SU-DHL-6 (cell line): ENCODE measurements around the gene CPA5.

Source experiments
- H2AFZ ChIP-seq: fragments of 200-600 bp; sonication (generic); 2 replicates; pipeline ENCODE4 v1.6.1; 2014; ENCODE audit warnings: low read depth, mild to moderate bottlenecking, moderate library complexity, mixed read lengths, antibody characterized with exemption, low read length; ENCODE audit not compliant: severe bottlenecking
- H3F3A ChIP-seq: fragments of 200-600 bp; shearing (Covaris generic); 2 replicates; pipeline ENCODE4 v1.6.0; 2016; ENCODE audit warnings: antibody characterized with exemption, mild to moderate bottlenecking; ENCODE audit not compliant: insufficient read depth
- H3K27ac ChIP-seq: fragments of 200-600 bp; sonication (generic); 2 replicates; pipeline ENCODE4 v1.5.1; 2016; ENCODE audit warnings: low read depth, mild to moderate bottlenecking, low read length, moderate library complexity, mixed read lengths
- H3K27me3 ChIP-seq: fragments of 200-600 bp; sonication (generic), shearing (Covaris generic); 2 replicates; pipeline ENCODE4 v1.6.0; 2014; ENCODE audit warnings: mild to moderate bottlenecking, low read length
- H3K36me3 ChIP-seq: fragments of 200-600 bp; sonication (generic); 2 replicates; pipeline ENCODE4 v1.6.1; 2014; ENCODE audit warnings: mild to moderate bottlenecking, low read length, mixed read lengths
- H3K4me2 ChIP-seq: fragments of 300-600, 200-600 bp; shearing (Covaris generic), sonication (generic); 2 replicates; pipeline ENCODE4 v1.6.0; 2014; ENCODE audit warnings: low read length, low read depth, mild to moderate bottlenecking; ENCODE audit not compliant: poor library complexity, severe bottlenecking
- H3K4me3 ChIP-seq: fragments of 200-600 bp; sonication (generic); 2 replicates; pipeline ENCODE4 v1.5.1; 2014; ENCODE audit warnings: antibody characterized with exemption, low read length, mild to moderate bottlenecking, mixed read lengths; ENCODE audit not compliant: insufficient read depth, poor library complexity, severe bottlenecking
- H3K79me2 ChIP-seq: fragments of 200-600 bp; sonication (generic); 2 replicates; pipeline ENCODE4 v1.6.1; 2014; ENCODE audit warnings: mild to moderate bottlenecking, low read length, moderate library complexity; ENCODE audit not compliant: insufficient read depth
- H3K9ac ChIP-seq: fragments of 200-600 bp; sonication (generic); 2 replicates; pipeline ENCODE4 v1.7.0; 2014; ENCODE audit warnings: mild to moderate bottlenecking, low read length
- H3K9me2 ChIP-seq: fragments of 200-600 bp; sonication (generic); replicated peaks from 2 replicates; pipeline ENCODE4 v1.6.1; 2014; ENCODE audit warnings: low read length; ENCODE audit not compliant: insufficient read depth
- H3K9me3 ChIP-seq: fragments of 200-600 bp; sonication (generic); 2 replicates; pipeline ENCODE4 v1.6.1; 2014; ENCODE audit warnings: low read length, mixed read lengths; ENCODE audit not compliant: insufficient read depth
- H4K20me1 ChIP-seq: fragments of 200-600 bp; sonication (generic); 2 replicates; pipeline ENCODE4 v1.6.1; 2014; ENCODE audit warnings: low read depth, mild to moderate bottlenecking, antibody characterized with exemption, low read length, moderate library complexity, mixed read lengths
- CTCF ChIP-seq: fragments of 200-600 bp; sonication (generic); IDR thresholded peaks from one replicate; pipeline ENCODE4 v1.5.1; 2017; ENCODE audit warnings: antibody characterized with exemption, mild to moderate bottlenecking, low read length, moderate library complexity; ENCODE audit not compliant: insufficient read depth, poor library complexity, severe bottlenecking
- EZH2phosphoT487 ChIP-seq: fragments of 200-600 bp; sonication (generic), shearing (Covaris generic); conservative IDR thresholded peaks from 2 replicates; pipeline ENCODE4 v1.6.1; 2018; ENCODE audit warnings: mild to moderate bottlenecking, antibody characterized with exemption, low read length, moderate library complexity, mixed read lengths

Gene CPA5

GRCh38 chr7:130384371-130384801, 39.8 kb downstream of the CPA5 start:
- TF ChIP-seq CTCF (no peak), EZH2phosphoT487 (no peak)
- Histone ChIP-seq H4K20me1 (no peaks in the 10 kb centered on the region), H3K4me3 (no peak overlapping the region), H3K36me3 (no peaks in the 10 kb centered on the region), H3K27me3 (no peaks in the 10 kb centered on the region), H3K9me2 (no peaks in the 10 kb centered on the region), H3K27ac (no peak overlapping the region), H3K9me3 (no peaks in the 10 kb centered on the region), H2AFZ (no peak overlapping the region), H3K4me2 (no peak overlapping the region), H3F3A (no peaks in the 10 kb centered on the region), H3K79me2 (no peaks in the 10 kb centered on the region), H3K9ac (no peak overlapping the region)

GRCh38 chr7:130384841-130385599, 40.4 kb downstream of the CPA5 start:
- no peak overlapping the region for H3K4me2 ChIP-seq
- H3K27me3 ChIP-seq: no peaks in the 10 kb centered on the region
- no peak overlapping the region for H3K4me3 ChIP-seq
- no peak overlapping the region for H3K9ac ChIP-seq
- no peak for TF ChIP-seq EZH2phosphoT487
- no peak for TF ChIP-seq CTCF
- no peak overlapping the region for H2AFZ ChIP-seq
- H3F3A ChIP-seq: no peaks in the 10 kb centered on the region
- no peaks in the 10 kb centered on the region for H3K9me3 ChIP-seq
- H3K79me2 ChIP-seq: no peaks in the 10 kb centered on the region
- H3K27ac ChIP-seq: no peak overlapping the region
- H3K9me2 ChIP-seq: no peaks in the 10 kb centered on the region
- no peaks in the 10 kb centered on the region for H4K20me1 ChIP-seq
- H3K36me3 ChIP-seq: no peaks in the 10 kb centered on the region

GRCh38 chr7:130385600-130386066, 41.0 kb downstream of the CPA5 start:
- Histone ChIP-seq H3K9me3 (no peaks in the 10 kb centered on the region), H4K20me1 (no peaks in the 10 kb centered on the region), H3K36me3 (no peaks in the 10 kb centered on the region), H3F3A (no peaks in the 10 kb centered on the region), H3K9me2 (no peaks in the 10 kb centered on the region), H3K79me2 (no peaks in the 10 kb centered on the region), H3K9ac (no peak overlapping the region), H3K27ac (no peak overlapping the region), H3K27me3 (no peaks in the 10 kb centered on the region), H3K4me3 (no peak overlapping the region), H3K4me2 (no peak overlapping the region), H2AFZ (no peak overlapping the region)
- TF ChIP-seq CTCF: no peak
- no peak for TF ChIP-seq EZH2phosphoT487
